Keratinocyte (primary cell): ENCODE measurements around the gene CEBPZOS. TPM values are rescaled to one million over a fixed set of nuclear protein-coding genes. Genes with fewer than 3 reads are reported as not detected.

Experiments
- DNase-seq: peaks from one replicate; pipeline ENCODE4 v3.0.0-alpha.2; 2011; ENCODE audit warnings: low read depth, missing footprints, low spot score
- FAIRE-seq: peaks from 2 replicates; lab custom pipeline; 2011; peaks lifted over from hg19 to GRCh38; lab: Jason Lieb, UNC
- H2AFZ ChIP-seq: 2 replicates; pipeline ENCODE4 v1.6.0; 2012; ENCODE audit warnings: low read length, control low read depth, inconsistent platforms; ENCODE audit not compliant: control insufficient read depth
- H3K27ac ChIP-seq: 2 replicates; pipeline ENCODE4 v1.5.1; 2011; ENCODE audit warnings: low read length; ENCODE audit not compliant: control insufficient read depth, insufficient read depth
- H3K27me3 ChIP-seq: 3 replicates; pipeline ENCODE4 v1.6.0; 2011; ENCODE audit warnings: low read length; ENCODE audit not compliant: control insufficient read depth, insufficient read depth; ENCODE audit errors: extremely low read depth
- H3K36me3 ChIP-seq, 2 experiments: 2 replicates in 1 of 2; 3 replicates in 1 of 2; pipeline ENCODE4 v1.5.1; 2011; ENCODE audit warnings: low read length in 2 of 2, mild to moderate bottlenecking in 1 of 2; ENCODE audit not compliant: control insufficient read depth in 2 of 2, insufficient read depth in 2 of 2; ENCODE audit errors: extremely low read depth in 1 of 2
- H3K4me1 ChIP-seq: 3 replicates; pipeline ENCODE4 v1.5.1; 2011; ENCODE audit warnings: low read length; ENCODE audit not compliant: control insufficient read depth, insufficient read depth; ENCODE audit errors: extremely low read depth
- H3K4me2 ChIP-seq: 3 replicates; pipeline ENCODE4 v1.6.0; 2011; ENCODE audit warnings: low read depth, low read length; ENCODE audit not compliant: control insufficient read depth, insufficient read depth; ENCODE audit errors: extremely low read depth
- H3K4me3 ChIP-seq, 3 experiments: fragments of 200-600 bp in 1 of 3; sonication (generic) in 1 of 3; 2 replicates in 2 of 3; 3 replicates in 1 of 3; pipeline ENCODE4 v1.5.1; 2011 to 2016; ENCODE audit warnings: low read length in 3 of 3, mild to moderate bottlenecking in 3 of 3, control low read depth in 2 of 3, inconsistent platforms in 1 of 3, low read depth in 1 of 3, mixed read lengths in 1 of 3, mixed run types in 1 of 3, moderate library complexity in 1 of 3; ENCODE audit not compliant: control insufficient read depth in 2 of 3, insufficient read depth in 2 of 3; ENCODE audit errors: extremely low read depth in 1 of 3
- H3K79me2 ChIP-seq: 2 replicates; pipeline ENCODE4 v1.6.0; 2012; ENCODE audit warnings: low read length; ENCODE audit not compliant: control insufficient read depth, insufficient read depth
- H3K9ac ChIP-seq: 3 replicates; pipeline ENCODE4 v1.6.0; 2011; ENCODE audit warnings: low read length; ENCODE audit not compliant: control insufficient read depth, insufficient read depth; ENCODE audit errors: extremely low read depth
- H3K9me1 ChIP-seq: 3 replicates; pipeline ENCODE4 v1.6.0; 2011; ENCODE audit warnings: low read length; ENCODE audit not compliant: control insufficient read depth, insufficient read depth; ENCODE audit errors: extremely low read depth
- H3K9me3 ChIP-seq: 2 replicates; pipeline ENCODE4 v1.5.1; 2012; ENCODE audit warnings: low read depth, low read length; ENCODE audit not compliant: control insufficient read depth
- H4K20me1 ChIP-seq: 3 replicates; pipeline ENCODE4 v1.6.0; 2011; ENCODE audit warnings: low read length; ENCODE audit not compliant: control insufficient read depth, insufficient read depth; ENCODE audit errors: extremely low read depth
- CTCF ChIP-seq, 3 experiments: IDR thresholded peaks in 1 of 3; conservative IDR thresholded peaks in 1 of 3; optimal IDR thresholded peaks in 1 of 3; 2 replicates in 2 of 3; 3 replicates in 1 of 3; pipeline versions ENCODE3 to v1.5.1; 2011; ENCODE audit warnings: low read length in 3 of 3, mild to moderate bottlenecking in 3 of 3, moderate library complexity in 2 of 3, control low read depth in 1 of 3, inconsistent platforms in 1 of 3; ENCODE audit not compliant: insufficient read depth in 2 of 3; ENCODE audit errors: extremely low read depth in 1 of 3
- EZH2 ChIP-seq: IDR thresholded peaks from one replicate; pipeline ENCODE4 v1.6.1; 2012; ENCODE audit warnings: inconsistent platforms, mild to moderate bottlenecking, low read length, moderate library complexity
- dilution Hi-C: fragments of 300-500 bp; cut with MboI; formaldehyde crosslinking; loops from one replicate; pipeline ENCODE4 v1.7.0; 2020; ENCODE audit warnings: low sequenced_read_pairs; ENCODE audit not compliant: extremely low pct_ligation_motif_present
- polyA plus RNA-seq, 5 experiments: library from polyadenylated mRNA; depleted of rRNA in 3 of 5; stranded (reverse) in 3 of 5; stranded (forward) in 1 of 5; unstranded in 1 of 5; fragments of >200 nt; gene quantifications; 1 replicate in 1 of 5; 2 replicates in 3 of 5; 3 replicates in 1 of 5; pipeline versions ENCODE4 v1.2.1 to v1.2.3, GENCODE V29; 2011 to 2012; ENCODE audit warnings: missing spikeins in 2 of 5, low read depth in 1 of 5, low replicate concordance in 1 of 5

The CEBPZOS gene
- polyA plus RNA-seq, 1 donor (not counting 4 experiments of a cell fraction or from before 2014, with no cell fraction given) = 42.9 TPM

- no peaks in the 10 kb centered on the region for H3K27me3 ChIP-seq
- FAIRE-seq (no peak), DNase-seq (no peak)
- no peak overlapping the region for H2AFZ ChIP-seq
- dilution Hi-C loops = no loop called here
- H3K9me3 ChIP-seq = no peaks in the 10 kb centered on the region
- no peak overlapping the region for H3K4me3 ChIP-seq
- H3K79me2 ChIP-seq = peaks cover 91% of the 10 kb centered on the region
- no peak overlapping the region for H3K27ac ChIP-seq
- peaks cover 12 to 24% of the 10 kb centered on the region in 2 experiments for H3K36me3 ChIP-seq
- no peak overlapping the region for H3K9ac ChIP-seq
- peaks cover 23% of the 10 kb centered on the region for H3K4me1 ChIP-seq
- H3K4me2 ChIP-seq = no peak overlapping the region
- H4K20me1 ChIP-seq = peaks cover 3% of the 10 kb centered on the region
- no peak for TF ChIP-seq CTCF (optimal IDR thresholded peaks at IDR 0.05 in 1 of 3, IDR thresholded peaks at IDR 0.05 in 1 of 3, conservative IDR thresholded peaks at IDR 0.05 in 1 of 3; ENCODE audit: extremely low read depth in 1 of 3, insufficient read depth in 2 of 3, low read length in 3 of 3)
- TF ChIP-seq EZH2 = no peak
- peaks cover 4% of the 10 kb centered on the region for H3K9me1 ChIP-seq
These were observed 32.5 kb downstream of the CEBPZOS start for GRCh38 chr2:37228788-37229187.

GRCh38 chr2:37230581-37230980 lies 34.3 kb downstream of the CEBPZOS start:
- Histone ChIP-seq H3K27me3 (no peaks in the 10 kb centered on the region), H3K27ac (peak overlapping the region; percentile 96), H4K20me1 (no peaks in the 10 kb centered on the region), H3K36me3 (peaks cover 12 to 22% of the 10 kb centered on the region in 2 experiments), H3K79me2 (peaks cover 93% of the 10 kb centered on the region), H2AFZ (peak overlapping the region; percentile 25), H3K9me3 (no peaks in the 10 kb centered on the region), H3K4me1 (peaks cover 23% of the 10 kb centered on the region), H3K4me3 (peak overlapping the region; percentile 67 to 98 (median 92)), H3K9ac (peak overlapping the region; percentile 98), H3K4me2 (peak overlapping the region; percentile 74), H3K9me1 (no peaks in the 10 kb centered on the region)
- no peak for DNase-seq
- no peak for TF ChIP-seq EZH2
- TF ChIP-seq CTCF (optimal IDR thresholded peaks at IDR 0.05 in 1 of 3, IDR thresholded peaks at IDR 0.05 in 1 of 3, conservative IDR thresholded peaks at IDR 0.05 in 1 of 3; ENCODE audit: extremely low read depth in 1 of 3, insufficient read depth in 2 of 3, low read length in 3 of 3) = no peak
- FAIRE-seq = no peak
- dilution Hi-C loops = no loop called here
